GM21576 (cell line): ENCODE results near the gene PTPRT.

Experiments
- ATAC-seq: cut with Tn5 transposase; IDR thresholded peaks from one replicate; pipeline ENCODE4 v1.9.1; 2021; ENCODE audit warnings: mild to moderate bottlenecking, moderate library complexity; ENCODE audit not compliant: unreplicated experiment

Gene PTPRT

DNA sequence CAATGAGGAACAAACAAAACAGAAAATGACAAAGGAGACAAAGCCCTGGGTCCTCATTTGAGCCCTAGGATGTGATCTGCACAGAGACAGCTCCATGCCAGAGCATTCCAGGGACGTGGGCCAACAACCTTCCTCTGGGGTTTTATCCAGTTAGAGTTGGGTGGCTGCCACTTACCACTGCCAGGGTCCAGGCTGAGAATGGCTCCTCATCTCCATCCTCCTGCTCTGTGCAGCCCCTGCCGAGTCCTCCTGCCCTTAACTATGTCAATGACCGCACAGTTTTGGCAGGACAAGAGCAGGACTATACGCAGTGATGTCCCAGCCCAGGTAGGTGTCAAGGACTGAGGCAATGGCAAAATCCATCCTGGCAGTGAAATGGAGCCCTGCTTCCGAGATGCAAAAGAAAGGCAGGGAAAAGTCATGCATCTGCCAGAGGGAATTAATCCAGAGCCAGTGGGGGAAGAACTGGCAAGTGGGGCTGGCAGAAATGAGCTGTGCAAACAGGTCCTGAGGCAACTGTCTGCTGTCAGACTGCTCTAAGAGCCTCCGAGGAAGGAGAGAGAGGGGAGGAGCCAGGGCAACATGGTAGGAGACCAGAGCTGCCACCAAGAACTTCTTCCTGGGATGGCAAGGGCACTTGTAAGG is 449.4 kb downstream of the PTPRT start:
- ATAC-seq, result no peak

DNA sequence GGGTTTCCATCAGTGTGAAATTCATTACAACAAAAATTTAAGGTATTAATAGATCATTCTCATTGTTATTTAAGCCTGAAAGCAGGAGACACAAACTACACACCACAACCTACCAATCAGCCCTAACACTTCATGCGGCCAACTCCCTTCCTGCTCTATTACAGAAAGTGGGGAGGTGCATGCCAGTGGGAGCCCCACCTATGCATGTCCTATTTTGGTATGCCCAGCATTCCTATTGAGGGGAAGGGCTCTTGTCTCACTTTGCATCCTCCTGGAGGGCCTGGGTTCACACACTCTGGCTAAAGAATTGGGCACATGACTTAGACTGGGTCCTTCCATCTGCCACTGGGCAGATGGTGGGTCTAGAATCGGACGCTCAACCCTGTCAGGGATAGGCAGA is 450.0 kb downstream of the PTPRT start:
- no peak for ATAC-seq

DNA sequence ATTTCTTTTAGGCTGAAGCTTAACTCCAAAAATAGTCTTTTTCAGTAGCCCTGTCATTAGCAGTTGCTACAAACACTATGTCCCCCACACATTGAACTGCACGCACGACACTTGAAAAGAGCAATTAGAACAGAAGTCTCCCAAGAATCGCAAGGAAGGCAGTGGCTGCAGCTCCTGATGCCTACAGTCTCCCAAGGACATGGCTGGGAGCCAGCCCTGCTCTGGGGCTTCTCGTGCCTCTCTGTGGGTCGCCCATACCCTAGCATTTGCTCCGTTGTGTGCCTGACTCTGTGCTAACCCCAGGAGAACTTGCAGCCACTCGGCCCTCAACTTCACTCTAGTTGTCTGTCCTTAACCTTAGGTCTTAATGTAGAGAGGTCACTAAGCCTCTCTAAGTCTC is 454.2 kb downstream of the PTPRT start:
- no peak for ATAC-seq

DNA sequence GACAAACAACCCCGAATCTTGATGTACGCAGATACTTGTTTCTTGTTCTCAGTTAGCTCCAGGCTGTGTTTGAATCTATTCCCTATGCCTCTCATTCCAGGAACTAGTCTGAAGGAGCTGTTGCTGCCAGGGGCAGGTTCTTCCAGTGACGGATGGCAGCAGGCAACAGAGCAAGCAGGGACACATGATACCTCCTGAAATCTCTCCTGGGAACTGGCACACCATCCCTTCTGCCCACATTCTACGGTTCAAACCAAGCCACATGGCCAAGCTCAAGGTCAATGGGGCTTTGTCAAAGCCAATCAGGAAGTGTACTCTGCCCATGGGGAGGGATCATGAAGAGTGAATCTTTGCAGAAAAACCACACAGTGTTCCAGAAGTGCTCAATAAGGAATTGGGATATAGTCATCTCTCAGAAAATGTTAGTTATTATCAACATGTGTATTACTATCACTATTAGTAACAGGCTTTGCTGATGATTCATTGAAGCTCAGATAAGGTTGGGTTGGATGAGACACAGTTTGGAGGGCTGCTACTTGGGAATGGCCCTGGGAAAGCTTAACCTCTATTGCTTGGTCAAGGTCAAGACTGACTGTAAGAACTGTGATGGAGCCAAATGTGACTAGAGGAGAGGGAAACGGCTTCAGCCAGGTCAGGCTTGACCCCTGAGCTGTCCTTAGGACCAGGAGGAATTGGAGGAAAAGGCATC is 454.9 kb downstream of the PTPRT start:
- no peak for ATAC-seq

DNA sequence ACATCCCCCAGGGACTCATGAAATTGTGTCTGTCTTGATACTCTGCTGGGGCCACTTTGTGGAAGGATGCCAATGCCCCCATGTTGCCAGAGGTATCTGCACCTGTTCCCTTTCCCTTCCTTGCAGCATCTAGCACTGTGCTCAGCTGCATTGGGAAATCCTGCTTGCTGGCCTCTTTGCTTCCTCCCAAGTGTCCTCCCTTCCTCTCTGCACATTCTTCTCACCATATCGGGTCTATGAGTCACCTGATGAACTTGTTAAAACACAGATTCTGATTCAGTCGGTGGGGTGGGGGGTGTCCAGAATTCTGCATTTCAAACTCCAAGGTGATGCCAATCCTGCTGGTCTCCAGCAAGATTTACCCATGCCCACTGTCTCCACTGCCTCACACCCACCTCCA is 467.8 kb downstream of the PTPRT start:
- ATAC-seq, result no peak

DNA sequence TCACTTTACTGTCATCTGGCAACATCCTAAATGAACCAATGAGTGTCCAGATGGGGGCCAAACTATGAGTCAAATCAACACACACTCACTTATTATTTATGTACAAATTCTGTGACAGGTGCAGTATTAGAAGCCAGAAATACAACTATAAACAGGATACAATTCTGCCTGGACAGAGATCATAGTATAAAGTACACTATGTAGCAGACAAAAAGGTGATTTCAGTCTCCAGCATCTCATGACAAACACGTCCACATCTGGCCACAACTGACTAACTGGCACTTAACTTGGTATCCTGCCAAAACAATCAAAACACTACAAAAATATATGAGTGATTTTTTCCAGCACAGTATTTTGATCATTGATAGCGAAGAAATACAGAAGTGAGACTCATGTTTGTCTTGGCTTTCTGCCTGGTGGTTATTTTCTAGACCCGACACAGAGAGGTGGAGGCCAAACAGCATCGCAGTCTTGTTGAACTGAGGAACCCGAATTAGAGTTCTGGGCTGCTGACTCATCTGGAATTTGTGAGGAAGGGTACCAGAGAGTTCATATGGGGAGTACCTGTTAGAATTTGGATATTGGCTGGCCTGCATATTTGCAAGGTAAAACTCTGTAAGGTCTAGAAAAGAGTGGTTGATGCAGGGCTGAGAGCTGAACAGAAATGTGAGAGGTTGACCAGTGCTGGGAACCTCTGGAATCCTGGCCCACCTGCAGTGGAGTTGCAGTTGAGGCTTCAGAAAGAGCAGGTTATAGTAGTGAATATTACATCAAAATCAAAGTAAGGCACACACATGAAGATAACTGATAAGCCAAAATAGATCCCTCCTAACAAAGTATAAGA is 475.2 kb downstream of the PTPRT start:
- ATAC-seq, result no peak

DNA sequence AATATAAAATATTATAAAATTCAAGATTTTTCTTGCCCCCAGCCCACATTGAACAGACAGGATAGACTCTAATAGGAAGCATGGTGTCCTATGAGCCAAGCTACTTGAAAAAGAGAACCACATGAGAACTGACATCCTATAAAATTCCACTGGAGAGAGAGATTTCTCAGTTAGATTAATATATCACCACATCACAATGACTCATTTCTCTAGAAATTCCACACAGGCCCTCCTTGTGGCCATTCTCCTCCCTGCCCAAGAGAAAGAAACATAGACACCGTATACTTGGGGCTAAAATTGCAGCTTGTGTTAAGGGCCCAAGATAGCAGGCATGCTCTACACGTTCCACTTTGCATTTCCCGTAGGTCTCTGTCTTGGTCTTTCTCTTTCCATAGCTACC is 481.4 kb downstream of the PTPRT start:
- no peak for ATAC-seq

DNA sequence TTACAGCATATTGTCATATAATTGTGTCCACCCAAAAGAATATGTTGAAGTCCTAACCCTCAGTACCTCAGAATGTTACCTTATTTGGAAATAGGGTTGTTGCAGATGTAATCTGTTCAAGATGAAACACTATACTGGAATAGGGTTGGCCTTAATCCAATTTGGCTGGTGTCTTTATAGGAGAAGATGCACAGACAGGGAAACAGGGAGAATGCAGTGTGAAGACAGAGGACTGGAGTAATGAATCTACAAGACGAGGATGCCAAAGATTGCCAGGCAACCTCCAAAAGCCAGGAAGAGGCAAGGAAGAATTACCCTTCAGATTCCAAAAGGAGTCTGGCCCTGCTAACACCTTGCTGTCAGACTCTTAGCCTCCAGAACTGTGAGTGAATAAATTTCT is 482.9 kb downstream of the PTPRT start:
- no peak for ATAC-seq

DNA sequence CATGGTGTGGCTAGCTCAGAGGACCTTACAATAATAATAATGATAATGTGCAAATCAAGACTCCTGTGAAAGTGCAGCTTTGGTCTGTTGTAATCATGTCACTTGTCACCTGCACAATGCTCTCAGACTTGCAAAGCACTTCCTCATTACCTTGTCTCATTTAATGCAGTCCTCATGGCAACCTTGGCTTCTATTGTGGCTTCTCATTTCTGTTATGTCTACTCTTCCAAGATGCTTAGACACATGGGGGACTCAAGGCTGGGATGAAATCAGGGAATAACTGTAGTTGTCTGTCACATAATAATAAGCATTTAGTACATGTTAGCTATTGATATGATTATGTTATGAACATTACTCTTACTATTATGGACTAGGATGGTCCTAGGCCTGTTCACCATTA is 484.2 kb downstream of the PTPRT start:
- ATAC-seq, result no peak

DNA sequence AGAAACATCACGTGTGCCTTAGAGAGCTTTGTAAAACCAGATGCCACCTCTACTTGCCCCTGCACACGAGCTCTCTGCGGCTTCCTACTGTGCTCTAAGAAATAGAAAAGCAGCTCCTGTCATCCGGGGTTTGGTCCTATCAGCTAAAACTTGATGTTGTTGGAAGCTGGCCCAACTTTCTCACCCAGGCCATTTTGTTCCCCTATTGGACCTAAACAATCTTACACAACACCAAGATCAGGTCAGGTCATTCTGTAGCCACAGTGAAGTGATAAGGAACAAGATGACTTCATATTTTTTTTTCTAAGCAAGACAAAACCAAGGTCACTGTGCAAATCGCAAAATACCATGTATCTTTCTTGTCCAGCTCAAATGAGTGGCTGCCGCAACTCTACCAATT is 486.0 kb downstream of the PTPRT start:
- no peak for ATAC-seq

DNA sequence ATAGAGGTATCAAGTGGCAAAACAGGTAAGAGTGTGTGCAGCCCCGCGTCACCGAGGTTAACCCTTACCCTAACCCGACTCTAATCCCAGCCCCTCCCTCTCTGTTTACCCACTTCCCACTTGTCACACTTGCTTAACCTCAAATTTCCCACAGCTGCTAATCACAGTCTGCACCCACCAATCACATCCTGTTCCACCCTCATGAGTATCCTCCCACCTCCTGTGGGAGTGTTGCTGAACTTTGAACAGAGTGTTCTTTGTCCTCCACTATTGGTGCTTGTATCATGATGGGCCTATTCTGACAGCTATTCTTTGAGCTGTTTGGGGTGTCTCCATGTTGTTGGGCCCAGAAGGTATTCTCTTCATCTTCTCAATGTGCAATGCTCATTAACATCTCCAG is 487.8 kb downstream of the PTPRT start:
- ATAC-seq, result no peak

DNA sequence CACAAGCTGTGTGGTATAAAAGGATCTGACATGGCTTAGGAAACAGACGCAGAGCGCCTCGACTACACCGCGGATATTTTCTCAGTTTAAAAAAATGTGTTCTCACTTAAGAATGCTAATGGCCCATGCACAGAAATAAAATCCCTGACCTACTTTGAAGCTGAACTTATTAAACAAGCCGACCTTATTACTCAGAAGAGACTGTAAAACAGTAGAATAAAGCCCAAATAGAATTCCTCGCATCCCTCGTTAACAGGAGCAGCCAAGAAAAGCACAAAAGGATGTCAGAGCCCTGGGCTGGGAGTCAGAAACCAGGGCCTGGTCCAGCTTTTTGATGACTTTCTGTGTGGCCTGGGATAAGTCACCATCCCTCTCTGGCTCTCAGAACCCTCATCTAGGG is 489.3 kb downstream of the PTPRT start:
- no peak for ATAC-seq

DNA sequence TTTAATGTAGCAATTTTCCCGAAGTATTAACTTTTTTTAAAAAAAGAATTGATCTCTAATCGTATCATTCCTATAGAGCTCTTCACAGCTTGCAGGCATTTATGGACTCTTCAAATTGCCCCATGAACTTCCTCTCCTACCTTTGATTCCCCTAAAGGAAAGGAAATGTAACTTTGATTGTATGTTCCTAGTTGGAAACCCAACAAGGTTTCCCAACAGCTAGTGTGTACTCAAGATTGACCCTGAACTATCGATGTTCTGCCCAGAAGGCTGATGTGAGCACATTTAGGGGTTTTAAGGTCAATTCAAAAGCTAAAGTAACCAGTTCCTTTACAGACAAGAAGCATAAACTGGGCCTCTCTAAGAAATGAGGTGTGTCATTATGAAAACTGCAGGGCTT is 491.7 kb downstream of the PTPRT start:
- ATAC-seq, result no peak

DNA sequence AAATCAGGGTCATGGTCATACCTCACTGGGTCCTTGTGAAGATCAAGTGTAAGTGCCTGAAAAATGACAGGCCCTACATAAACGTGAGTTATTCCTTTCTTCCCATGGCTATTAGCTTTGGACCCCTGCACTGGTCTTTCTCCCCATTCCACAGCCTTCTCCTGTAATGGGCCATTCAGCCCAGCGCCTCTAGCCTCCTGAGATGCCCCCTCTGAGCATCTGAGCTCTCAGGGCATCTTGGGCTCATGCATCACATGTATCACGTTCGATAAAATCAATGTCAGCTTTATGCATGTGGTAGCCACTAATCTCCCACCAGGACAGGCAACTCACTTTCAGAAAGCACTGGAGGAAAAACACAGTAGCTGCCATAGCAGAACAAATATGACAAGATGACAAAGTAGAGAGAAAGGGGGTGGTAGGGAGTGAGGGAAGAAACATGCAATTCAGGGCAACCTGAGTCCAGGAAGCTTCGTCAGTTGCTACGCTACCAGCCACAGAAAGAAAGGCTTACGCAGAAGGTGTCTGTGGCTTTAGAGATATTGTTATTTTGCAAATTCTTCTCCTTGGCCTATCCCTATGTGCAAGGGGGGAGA is 498.8 kb downstream of the PTPRT start:
- ATAC-seq, result no peak

DNA sequence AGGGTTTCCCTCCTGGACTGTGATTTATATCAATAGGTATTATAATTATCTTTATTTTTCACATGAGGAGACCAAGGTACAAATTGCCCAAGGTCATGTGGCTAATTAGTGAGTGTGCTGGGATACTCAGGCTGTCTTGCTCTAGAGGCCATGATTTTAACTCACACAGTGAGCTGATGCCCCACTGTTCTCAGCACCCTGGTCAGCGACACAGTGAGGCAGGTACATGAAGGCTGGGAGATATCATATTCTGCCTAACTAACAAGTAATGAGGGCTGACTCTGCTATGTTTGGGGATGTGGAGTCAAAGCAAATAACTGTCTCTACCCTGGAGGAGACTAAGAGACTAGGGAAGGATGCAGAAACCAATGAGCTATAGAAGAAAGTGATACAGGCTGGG is 501.1 kb downstream of the PTPRT start:
- ATAC-seq, result no peak

DNA sequence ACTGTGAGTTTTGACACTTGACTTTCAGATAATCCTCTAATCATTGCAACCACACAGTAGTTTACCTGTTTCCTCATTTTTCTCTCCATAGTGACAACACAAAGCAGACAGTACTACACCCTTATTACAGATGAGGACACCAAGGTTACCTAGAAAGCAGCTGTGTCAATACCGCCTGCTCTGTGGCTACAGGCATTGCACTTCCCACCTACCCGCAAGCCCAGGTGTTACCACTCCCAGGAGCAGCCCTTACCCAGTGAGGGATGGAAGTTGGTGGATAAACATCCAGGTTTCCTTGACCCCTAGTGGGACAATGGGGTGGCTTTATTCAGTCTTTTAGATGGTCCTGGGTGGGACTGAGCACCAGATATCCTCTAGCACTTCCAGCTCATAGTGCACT is 503.6 kb downstream of the PTPRT start:
- ATAC-seq, result no peak

DNA sequence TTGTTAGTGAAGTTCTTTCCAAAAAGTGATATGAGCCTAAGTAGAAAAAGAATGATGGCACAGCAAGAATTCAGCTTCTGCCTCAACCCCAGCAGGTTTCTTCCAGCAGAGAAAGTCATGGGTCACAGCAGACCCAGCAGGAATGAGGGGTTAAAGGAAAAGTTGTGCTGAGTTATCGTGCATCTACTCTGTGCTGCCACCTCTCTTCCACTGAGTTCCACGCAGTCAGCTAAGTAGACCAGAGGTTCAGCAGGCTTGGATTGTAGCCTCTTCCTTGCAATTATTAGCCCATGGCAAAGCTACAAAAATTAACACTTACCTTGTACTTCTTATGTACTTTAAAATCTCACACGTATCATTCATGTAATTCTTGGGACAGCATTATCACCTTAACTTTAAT is 510.8 kb downstream of the PTPRT start:
- ATAC-seq, result no peak

DNA sequence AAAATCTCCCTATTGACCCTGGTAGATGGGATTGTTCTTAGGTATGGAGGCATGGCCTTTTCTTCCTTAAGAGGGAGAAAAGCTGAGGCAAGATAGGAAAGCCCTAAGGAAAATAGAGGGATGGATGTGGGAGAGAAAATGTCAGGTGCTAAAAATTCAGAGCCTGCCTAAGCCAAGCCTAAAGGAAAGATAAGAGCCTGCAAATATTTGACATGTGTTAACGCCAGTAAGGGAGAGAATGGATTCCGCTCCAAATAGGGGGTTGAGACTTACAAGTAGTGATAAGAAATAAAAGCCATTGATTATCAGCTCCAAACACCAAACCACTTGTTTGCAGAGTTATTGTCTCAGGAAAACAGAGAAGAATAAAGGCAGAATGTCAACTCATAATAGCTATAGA is 533.6 kb downstream of the PTPRT start:
- ATAC-seq, result no peak

DNA sequence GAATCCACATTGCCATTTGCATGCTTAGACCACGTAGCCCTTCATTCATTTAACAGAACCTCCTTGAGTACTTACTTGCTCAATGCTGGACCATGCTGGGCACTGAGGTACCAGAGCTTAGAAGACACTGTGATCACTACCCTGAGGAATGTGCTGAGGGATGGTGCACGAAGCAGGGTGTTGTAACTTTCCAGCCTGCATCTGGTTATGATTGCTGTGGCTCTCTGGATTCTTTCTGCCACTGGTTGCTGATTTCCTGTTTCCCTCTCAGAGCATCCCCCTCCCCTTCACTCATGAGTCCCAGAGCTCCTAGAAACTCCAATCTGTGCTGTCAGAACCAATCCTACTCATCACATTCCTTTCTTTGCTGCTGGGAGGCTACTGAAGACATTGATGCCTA is 537.4 kb downstream of the PTPRT start:
- ATAC-seq, result no peak

DNA sequence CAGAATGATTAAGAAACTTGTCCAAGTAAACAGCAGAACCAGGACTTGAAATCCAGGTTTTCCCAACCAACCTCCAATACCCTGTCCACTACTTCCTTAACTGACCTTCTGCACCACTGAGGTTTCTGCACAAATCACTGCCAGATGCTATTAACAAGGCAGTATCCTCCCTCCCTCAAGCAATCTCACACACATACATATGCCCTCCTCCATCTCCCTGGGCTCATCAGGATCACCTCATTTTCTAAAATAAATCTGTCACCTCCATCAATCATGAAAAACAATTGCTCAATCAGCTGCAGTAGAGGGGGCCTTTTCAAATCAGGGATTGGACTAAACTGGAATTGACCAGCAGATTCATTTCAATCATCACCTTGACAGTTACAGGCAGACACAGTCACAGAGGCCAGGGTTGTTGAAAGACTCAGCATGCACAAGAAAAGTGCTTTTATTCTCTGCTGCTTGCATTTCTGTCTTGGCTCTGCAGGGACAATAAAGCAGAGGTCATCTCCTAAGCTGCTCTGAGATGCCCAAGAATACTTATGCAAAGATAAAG is 539.4 kb downstream of the PTPRT start:
- no peak for ATAC-seq

DNA sequence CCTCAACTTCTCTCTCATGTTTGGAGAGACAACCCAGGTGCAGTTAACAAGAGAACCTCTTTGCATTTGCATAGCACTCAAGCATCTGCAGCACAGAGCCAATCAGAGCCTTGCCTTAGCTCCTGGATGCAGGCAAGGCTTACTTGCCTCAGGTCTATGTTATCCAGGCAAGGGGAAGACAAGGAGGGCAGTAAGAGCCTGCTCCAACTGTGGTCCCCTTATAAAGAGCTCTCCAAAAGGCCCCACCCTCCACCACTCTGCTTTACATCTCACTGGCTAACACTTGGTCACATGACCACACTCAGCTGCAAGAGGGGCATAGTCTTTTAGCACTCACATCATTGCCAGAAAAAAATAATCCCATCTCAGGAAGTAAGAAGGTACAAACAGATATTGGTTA is 540.0 kb downstream of the PTPRT start:
- ATAC-seq, result no peak
